GM23338 (cell line): ENCODE measurements around the gene ABCA13. TPM values are rescaled to one million over a fixed set of nuclear protein-coding genes. Genes with fewer than 3 reads are reported as not detected.

Experiments used
- ATAC-seq: fragments of 200-7000 bp; cut with Tn5 transposase; 3 replicates; pipeline ENCODE4 v1.9.1; 2020
- DNase-seq: peaks from one replicate; pipeline ENCODE4 v3.0.0-alpha.2; 2015; ENCODE audit warnings: low spot score
- H2AFZ ChIP-seq: fragments of 200-600 bp; sonication (generic); 2 replicates; pipeline ENCODE4 v1.8.0; 2016; ENCODE audit warnings: antibody characterized with exemption, mild to moderate bottlenecking, moderate library complexity
- H3F3A ChIP-seq: fragments of 200-600 bp; sonication (generic); replicated peaks from 2 replicates; pipeline ENCODE4 v1.8.0; 2017; ENCODE audit warnings: antibody characterized with exemption, mixed run types, low read depth
- H3K27ac ChIP-seq: fragments of 200-600 bp; sonication (generic); 2 replicates; pipeline ENCODE4 v1.6.1; 2016; ENCODE audit warnings: low read depth
- H3K27me3 ChIP-seq: fragments of 200-600 bp; sonication (generic); 2 replicates; pipeline ENCODE4 v1.8.0; 2016; ENCODE audit warnings: mild to moderate bottlenecking, mixed run types, moderate library complexity; ENCODE audit not compliant: insufficient read depth
- H3K36me3 ChIP-seq: fragments of 200-600 bp; sonication (generic); 2 replicates; pipeline ENCODE4 v1.8.0; 2016; ENCODE audit warnings: mild to moderate bottlenecking; ENCODE audit not compliant: insufficient read depth
- H3K4me1 ChIP-seq: fragments of 200-600 bp; sonication (generic); 2 replicates; pipeline ENCODE4 v1.8.0; 2016; ENCODE audit warnings: mild to moderate bottlenecking, moderate library complexity; ENCODE audit not compliant: insufficient read depth
- H3K4me2 ChIP-seq: fragments of 200-600 bp; sonication (generic); 2 replicates; pipeline ENCODE4 v1.7.1; 2017; ENCODE audit warnings: mixed run types
- H3K4me3 ChIP-seq: fragments of 200-600 bp; sonication (generic); 2 replicates; pipeline ENCODE4 v1.6.1; 2016; ENCODE audit warnings: mixed run types
- H3K79me2 ChIP-seq: fragments of 200-600 bp; sonication (generic); replicated peaks from 2 replicates; pipeline ENCODE4 v1.8.0; 2017; ENCODE audit warnings: mild to moderate bottlenecking; ENCODE audit not compliant: insufficient read depth
- H3K9me2 ChIP-seq: fragments of 200-600 bp; sonication (generic); 2 replicates; pipeline ENCODE4 v1.8.0; 2017; ENCODE audit not compliant: insufficient read depth
- H4K20me1 ChIP-seq: fragments of 200-600 bp; sonication (generic); replicated peaks from 2 replicates; pipeline ENCODE4 v1.8.0; 2017; ENCODE audit warnings: mild to moderate bottlenecking; ENCODE audit not compliant: insufficient read depth
- H3K27ac Mint-ChIP-seq: 2 replicates; pipeline ENCODE4 v1.8.0; 2020; ENCODE audit warnings: inconsistent platforms, mild to moderate bottlenecking, moderate library complexity, mixed read lengths
- H3K27me3 Mint-ChIP-seq: 3 replicates; pipeline ENCODE4 v1.8.0; 2022; ENCODE audit warnings: low read depth, mild to moderate bottlenecking, moderate library complexity, mixed read lengths, inconsistent platforms; ENCODE audit not compliant: insufficient read depth, poor library complexity
- H3K36me3 Mint-ChIP-seq: 3 replicates; pipeline ENCODE4 v1.8.0; 2021; ENCODE audit warnings: low read depth, mild to moderate bottlenecking, inconsistent platforms, moderate library complexity, mixed read lengths
- H3K4me1 Mint-ChIP-seq: 3 replicates; pipeline ENCODE4 v1.8.0; 2020; ENCODE audit warnings: mild to moderate bottlenecking, inconsistent platforms, mixed read lengths
- H3K4me3 Mint-ChIP-seq: 3 replicates; pipeline ENCODE4 v1.8.0; 2021; ENCODE audit warnings: moderate library complexity, mild to moderate bottlenecking, inconsistent platforms, mixed read lengths
- H3K9me3 Mint-ChIP-seq: 3 replicates; pipeline ENCODE4 v1.8.0; 2020; ENCODE audit warnings: moderate library complexity, mild to moderate bottlenecking, inconsistent platforms, mixed read lengths
- CREB1 ChIP-seq: fragments of 250-450 bp; sonication (Bioruptor Pico); IDR thresholded peaks from 2 replicates; pipeline ENCODE4 v1.5.0; 2020; ENCODE audit warnings: low read depth, mild to moderate bottlenecking, moderate library complexity
- EZH2phosphoT487 ChIP-seq: fragments of 200-600 bp; sonication (generic); IDR thresholded peaks from one replicate; pipeline ENCODE4 v1.8.1; 2018; ENCODE audit warnings: antibody characterized with exemption; ENCODE audit not compliant: unreplicated experiment
- NANOG ChIP-seq: IDR thresholded peaks from 2 replicates; pipeline ENCODE4 v1.6.1; 2016; ENCODE audit warnings: antibody characterized with exemption, borderline replicate concordance
- ZNF114 ChIP-seq: fragments of 250-450 bp; sonication (Bioruptor Pico); IDR thresholded peaks from 2 replicates; pipeline ENCODE4 v1.5.0; 2020; ENCODE audit warnings: mild to moderate bottlenecking, moderate library complexity
- polyA plus RNA-seq: library from polyadenylated mRNA; unstranded; fragments of >200 nt; fragmentation: Nextera tagmentation; extraction: Ambion mirVana; gene quantifications from 2 replicates; pipeline ENCODE4 v1.2.1, GENCODE V29; 2016
- total RNA-seq: library from RNA; depleted of rRNA; stranded (reverse); fragments of >200 nt; shearing (Covaris generic); gene quantifications from 2 replicates; pipeline ENCODE4 v1.2.3, GENCODE V29; 2014
- TF ChIP-seq, protein P1 (sequence below), 2 experiments: fragments of 200-600 bp in 1 of 2; sonication (generic) in 1 of 2; conservative IDR thresholded peaks; 2 replicates each; pipeline versions ENCODE4 v1.5.1 to v1.6.1; 2016 to 2017; ENCODE audit warnings: antibody characterized with exemption in 2 of 2, low read depth in 2 of 2, mild to moderate bottlenecking in 2 of 2, moderate library complexity in 1 of 2
- TF ChIP-seq, protein P2 (sequence below): fragments of 250-450 bp; sonication (Bioruptor Pico); IDR thresholded peaks from 2 replicates; pipeline ENCODE4 v1.5.0; 2020; ENCODE audit warnings: mild to moderate bottlenecking, moderate library complexity

The ABCA13 gene
- total and polyA plus RNA-seq, 2 experiments from 2014 or later: 0.21 TPM; not detected in 1

DNA sequence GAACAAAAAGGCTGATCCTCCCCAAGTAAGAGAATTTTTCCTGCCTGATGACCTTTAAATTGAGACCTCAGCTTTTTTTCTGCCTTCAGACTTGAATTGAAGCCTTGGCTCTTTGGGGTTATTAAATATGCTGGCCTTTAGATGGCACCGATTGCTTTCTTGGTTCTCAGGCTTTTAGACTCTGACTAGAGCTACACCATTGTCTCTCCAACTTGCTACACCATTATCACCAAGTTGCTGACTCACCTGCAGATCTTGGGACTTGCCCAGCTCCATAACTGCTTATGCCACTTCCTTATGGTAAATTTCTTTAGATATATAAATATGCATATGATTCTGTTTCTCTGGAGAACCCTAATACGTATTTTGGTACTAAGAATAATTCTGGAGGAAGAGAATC lies 3.1 kb upstream of the ABCA13 start:
- H3F3A ChIP-seq: no peaks in the 10 kb centered on the region
- H3K27ac Mint-ChIP-seq: no peak overlapping the region
- no peaks in the 10 kb centered on the region for H3K4me1 ChIP-seq
- no peaks in the 10 kb centered on the region; the same call in 1 of the 2 replicates for H3K36me3 ChIP-seq
- no peaks in the 10 kb centered on the region for H4K20me1 ChIP-seq
- no peaks in the 10 kb centered on the region for H3K27me3 ChIP-seq
- no peak overlapping the region for H3K27ac ChIP-seq
- TF ChIP-seq EZH2phosphoT487 (no peak), NANOG (no peak), ZNF114 (CRISPR knock-in tag) (no peak), CREB1 (no peak)
- TF ChIP-seq, protein P1, sequence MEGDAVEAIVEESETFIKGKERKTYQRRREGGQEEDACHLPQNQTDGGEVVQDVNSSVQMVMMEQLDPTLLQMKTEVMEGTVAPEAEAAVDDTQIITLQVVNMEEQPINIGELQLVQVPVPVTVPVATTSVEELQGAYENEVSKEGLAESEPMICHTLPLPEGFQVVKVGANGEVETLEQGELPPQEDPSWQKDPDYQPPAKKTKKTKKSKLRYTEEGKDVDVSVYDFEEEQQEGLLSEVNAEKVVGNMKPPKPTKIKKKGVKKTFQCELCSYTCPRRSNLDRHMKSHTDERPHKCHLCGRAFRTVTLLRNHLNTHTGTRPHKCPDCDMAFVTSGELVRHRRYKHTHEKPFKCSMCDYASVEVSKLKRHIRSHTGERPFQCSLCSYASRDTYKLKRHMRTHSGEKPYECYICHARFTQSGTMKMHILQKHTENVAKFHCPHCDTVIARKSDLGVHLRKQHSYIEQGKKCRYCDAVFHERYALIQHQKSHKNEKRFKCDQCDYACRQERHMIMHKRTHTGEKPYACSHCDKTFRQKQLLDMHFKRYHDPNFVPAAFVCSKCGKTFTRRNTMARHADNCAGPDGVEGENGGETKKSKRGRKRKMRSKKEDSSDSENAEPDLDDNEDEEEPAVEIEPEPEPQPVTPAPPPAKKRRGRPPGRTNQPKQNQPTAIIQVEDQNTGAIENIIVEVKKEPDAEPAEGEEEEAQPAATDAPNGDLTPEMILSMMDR (conservative IDR thresholded peaks at IDR 0.05; ENCODE audit: low read depth in 2 of 2): peak in 1 of 2 experiments; percentile 39; a peak in 2 of 4 replicates
- TF ChIP-seq, protein P2, sequence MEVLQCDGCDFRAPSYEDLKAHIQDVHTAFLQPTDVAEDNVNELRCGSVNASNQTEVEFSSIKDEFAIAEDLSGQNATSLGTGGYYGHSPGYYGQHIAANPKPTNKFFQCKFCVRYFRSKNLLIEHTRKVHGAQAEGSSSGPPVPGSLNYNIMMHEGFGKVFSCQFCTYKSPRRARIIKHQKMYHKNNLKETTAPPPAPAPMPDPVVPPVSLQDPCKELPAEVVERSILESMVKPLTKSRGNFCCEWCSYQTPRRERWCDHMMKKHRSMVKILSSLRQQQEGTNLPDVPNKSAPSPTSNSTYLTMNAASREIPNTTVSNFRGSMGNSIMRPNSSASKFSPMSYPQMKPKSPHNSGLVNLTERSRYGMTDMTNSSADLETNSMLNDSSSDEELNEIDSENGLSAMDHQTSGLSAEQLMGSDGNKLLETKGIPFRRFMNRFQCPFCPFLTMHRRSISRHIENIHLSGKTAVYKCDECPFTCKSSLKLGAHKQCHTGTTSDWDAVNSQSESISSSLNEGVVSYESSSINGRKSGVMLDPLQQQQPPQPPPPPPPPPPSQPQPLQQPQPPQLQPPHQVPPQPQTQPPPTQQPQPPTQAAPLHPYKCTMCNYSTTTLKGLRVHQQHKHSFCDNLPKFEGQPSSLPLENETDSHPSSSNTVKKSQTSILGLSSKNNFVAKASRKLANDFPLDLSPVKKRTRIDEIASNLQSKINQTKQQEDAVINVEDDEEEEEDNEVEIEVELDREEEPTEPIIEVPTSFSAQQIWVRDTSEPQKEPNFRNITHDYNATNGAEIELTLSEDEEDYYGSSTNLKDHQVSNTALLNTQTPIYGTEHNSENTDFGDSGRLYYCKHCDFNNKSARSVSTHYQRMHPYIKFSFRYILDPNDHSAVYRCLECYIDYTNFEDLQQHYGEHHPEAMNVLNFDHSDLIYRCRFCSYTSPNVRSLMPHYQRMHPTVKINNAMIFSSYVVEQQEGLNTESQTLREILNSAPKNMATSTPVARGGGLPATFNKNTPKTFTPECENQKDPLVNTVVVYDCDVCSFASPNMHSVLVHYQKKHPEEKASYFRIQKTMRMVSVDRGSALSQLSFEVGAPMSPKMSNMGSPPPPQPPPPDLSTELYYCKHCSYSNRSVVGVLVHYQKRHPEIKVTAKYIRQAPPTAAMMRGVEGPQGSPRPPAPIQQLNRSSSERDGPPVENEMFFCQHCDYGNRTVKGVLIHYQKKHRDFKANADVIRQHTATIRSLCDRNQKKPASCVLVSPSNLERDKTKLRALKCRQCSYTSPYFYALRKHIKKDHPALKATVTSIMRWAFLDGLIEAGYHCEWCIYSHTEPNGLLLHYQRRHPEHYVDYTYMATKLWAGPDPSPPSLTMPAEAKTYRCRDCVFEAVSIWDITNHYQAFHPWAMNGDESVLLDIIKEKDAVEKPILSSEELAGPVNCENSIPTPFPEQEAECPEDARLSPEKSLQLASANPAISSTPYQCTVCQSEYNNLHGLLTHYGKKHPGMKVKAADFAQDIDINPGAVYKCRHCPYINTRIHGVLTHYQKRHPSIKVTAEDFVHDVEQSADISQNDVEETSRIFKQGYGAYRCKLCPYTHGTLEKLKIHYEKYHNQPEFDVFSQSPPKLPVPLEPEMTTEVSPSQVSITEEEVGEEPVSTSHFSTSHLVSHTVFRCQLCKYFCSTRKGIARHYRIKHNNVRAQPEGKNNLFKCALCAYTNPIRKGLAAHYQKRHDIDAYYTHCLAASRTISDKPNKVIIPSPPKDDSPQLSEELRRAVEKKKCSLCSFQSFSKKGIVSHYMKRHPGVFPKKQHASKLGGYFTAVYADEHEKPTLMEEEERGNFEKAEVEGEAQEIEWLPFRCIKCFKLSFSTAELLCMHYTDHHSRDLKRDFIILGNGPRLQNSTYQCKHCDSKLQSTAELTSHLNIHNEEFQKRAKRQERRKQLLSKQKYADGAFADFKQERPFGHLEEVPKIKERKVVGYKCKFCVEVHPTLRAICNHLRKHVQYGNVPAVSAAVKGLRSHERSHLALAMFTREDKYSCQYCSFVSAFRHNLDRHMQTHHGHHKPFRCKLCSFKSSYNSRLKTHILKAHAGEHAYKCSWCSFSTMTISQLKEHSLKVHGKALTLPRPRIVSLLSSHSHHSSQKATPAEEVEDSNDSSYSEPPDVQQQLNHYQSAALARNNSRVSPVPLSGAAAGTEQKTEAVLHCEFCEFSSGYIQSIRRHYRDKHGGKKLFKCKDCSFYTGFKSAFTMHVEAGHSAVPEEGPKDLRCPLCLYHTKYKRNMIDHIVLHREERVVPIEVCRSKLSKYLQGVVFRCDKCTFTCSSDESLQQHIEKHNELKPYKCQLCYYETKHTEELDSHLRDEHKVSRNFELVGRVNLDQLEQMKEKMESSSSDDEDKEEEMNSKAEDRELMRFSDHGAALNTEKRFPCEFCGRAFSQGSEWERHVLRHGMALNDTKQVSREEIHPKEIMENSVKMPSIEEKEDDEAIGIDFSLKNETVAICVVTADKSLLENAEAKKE (CRISPR knock-in tag): no peak
- DNase-seq (no peak), ATAC-seq (no peak)
- H3K4me3 Mint-ChIP-seq: no peak overlapping the region
- no peaks in the 10 kb centered on the region for H3K4me1 Mint-ChIP-seq
- H3K79me2 ChIP-seq: no peaks in the 10 kb centered on the region
- no peak overlapping the region for H3K4me3 ChIP-seq
- H3K9me2 ChIP-seq: no peaks in the 10 kb centered on the region
- no peaks in the 10 kb centered on the region for H3K27me3 Mint-ChIP-seq
- H3K36me3 Mint-ChIP-seq: peaks cover 7% of the 10 kb centered on the region; the same call in 2 of the 3 replicates
- H2AFZ ChIP-seq: no peak overlapping the region
- peaks cover 40% of the 10 kb centered on the region for H3K9me3 Mint-ChIP-seq
- no peak overlapping the region for H3K4me2 ChIP-seq
